Ramos (cell line): ENCODE measurements around the gene MPV17L2.

Experiments used
- in situ Hi-C: fragments of 300-500 bp; cut with MboI; formaldehyde crosslinking; loops from one replicate; pipeline ENCODE4 v1.14.3; 2022; ENCODE audit warnings: low sequenced_read_pairs; ENCODE audit not compliant: unreplicated experiment

MPV17L2 gene

GRCh38 chr19:18229915-18230314 is 36.9 kb downstream of the MPV17L2 start:
- in situ Hi-C loops: no loop called here

GRCh38 chr19:18230941-18231734 is 38.1 kb downstream of the MPV17L2 start:
- in situ Hi-C loops: no loop called here

- in situ Hi-C loops: no loop called here
These were observed 38.8 kb downstream of the MPV17L2 start for GRCh38 chr19:18231775-18232174.

DNA sequence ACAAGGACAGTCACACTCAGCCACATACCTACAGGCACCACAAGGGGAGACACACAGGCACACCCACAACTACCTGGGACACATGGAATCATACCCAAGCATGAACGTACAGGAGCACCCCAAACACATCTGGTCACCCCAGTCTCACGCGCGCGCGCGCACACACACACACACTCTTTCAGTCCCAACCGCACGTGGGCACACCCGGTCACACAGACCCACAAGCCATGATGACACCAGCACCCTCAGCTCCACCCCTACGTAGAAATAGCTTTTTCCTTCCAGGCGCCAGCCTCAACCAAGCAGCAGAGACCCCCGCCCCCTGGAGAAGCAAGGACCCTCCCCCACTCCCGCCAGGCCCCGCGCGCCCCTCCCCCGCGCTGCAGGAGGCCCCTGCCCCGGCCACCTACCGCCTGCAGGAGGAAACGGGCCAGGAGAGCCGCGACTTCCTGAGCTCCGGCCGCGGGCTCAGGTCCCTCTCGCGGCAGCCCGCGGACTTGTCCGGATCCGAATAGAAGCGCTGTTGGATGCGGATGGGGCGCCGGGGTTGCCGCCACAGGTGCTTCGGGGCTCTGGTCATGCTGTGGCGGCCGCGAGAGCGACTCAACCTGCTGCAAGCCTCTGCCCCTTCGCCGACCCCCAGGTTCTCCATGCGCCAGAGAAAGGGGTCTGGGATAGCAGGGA is 39.7 kb downstream of the MPV17L2 start:
- in situ Hi-C loops: no loop called here

DNA sequence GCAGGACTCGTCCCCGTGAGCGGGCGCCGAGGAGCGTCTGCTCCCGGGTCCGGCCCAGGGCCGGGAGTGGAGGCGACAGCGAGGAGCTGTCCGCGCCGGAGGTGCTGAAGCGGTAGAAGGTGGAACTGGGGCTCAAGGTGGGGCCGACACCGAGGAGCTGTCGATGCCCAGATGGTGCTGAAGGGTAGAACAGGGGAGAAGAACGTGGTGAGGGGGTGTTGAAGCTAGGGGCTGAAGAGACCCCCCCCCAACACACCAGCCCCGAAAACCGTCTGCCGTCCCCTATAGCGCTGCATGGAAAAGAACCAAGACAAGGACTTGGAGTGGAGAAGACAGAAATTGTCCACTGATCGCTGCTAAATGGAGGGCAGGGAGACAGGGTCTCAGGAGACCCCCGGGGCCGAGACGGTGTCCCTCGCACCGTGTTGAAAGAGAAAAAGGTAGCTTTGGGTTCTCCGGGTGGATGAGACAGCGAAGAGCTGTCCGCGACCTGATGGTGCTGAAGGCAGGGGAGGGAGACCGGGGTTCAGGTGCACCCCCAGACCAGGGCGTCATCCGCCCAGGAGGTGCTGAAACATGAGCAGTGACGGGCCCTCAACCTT is 40.3 kb downstream of the MPV17L2 start:
- in situ Hi-C loops: no loop called here

- in situ Hi-C loops: no loop called here
These were observed 41.2 kb downstream of the MPV17L2 start for GRCh38 chr19:18234194-18234593.

DNA sequence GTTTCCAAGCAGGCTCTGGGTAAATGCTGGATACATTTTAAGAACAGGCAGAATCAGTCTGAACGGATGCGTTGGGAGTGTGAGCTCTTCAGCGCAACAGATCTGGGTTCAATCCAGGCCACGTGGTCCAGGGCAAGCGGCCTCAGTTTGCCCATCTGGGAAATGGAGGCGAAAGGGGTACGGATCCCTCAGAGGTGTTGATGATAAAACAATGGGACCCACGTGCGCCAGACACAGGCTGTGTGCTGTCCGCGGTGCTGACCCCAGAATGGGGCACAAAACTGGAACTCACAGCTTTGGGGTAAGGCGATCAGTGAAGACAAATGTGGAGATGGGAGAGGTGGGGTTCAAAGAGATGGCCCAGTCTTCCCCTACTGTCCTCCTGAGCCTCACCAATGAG is 46.3 kb downstream of the MPV17L2 start:
- in situ Hi-C loops: no loop called here

DNA sequence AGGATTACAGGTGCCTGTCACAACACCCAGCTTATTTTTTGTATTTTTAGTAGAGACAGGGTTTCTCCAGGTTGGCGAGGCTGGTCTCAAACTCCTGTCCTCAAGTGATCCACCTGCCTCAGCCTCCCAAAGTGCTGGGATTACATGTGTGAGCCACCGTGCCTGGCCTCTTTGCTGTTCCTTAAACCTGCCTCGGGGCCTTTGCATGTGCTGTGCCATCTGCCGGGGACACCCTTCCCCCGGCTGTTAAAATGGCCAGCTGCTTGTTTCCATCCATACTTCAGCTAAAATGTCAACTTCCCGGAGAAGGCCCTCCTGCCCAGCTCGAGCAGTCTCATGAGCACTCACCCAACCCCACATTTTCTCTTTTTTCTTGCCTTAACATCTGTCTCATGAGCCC is 52.3 kb downstream of the MPV17L2 start:
- in situ Hi-C loops: no loop called here
